Calu3 (cell line): Measurements from ENCODE around the gene PRPF40B. TPM values are rescaled to one million over a fixed set of nuclear protein-coding genes. Genes with fewer than 3 reads are reported as not detected.

Experiments used
- BruUV-seq: library from RNA; stranded (reverse); fragments of 400-500 nt; replicated peaks from 2 replicates; lab custom pipeline; 2021; lab: Mats Ljungman, UMichigan
- CTCF ChIA-PET: fragments of 300-600 bp; sonication (Branson Sonifier 250); formaldehyde crosslinking; loops from one replicate; lab custom pipeline; 2022; ENCODE audit warnings: antibody characterized with exemption; lab: Charles Lee
- DNase-seq: peaks from one replicate; pipeline ENCODE4 v3.0.0; 2022
- H3K27ac Mint-ChIP-seq: one replicate; pipeline ENCODE4 v1.8.0; 2022; ENCODE audit warnings: mixed read lengths; ENCODE audit not compliant: unreplicated experiment
- H3K27me3 Mint-ChIP-seq: one replicate; pipeline ENCODE4 v1.8.0; 2022; ENCODE audit warnings: mixed read lengths; ENCODE audit not compliant: unreplicated experiment
- H3K36me3 Mint-ChIP-seq: one replicate; pipeline ENCODE4 v1.8.0; 2022; ENCODE audit warnings: mild to moderate bottlenecking, moderate library complexity, mixed read lengths; ENCODE audit not compliant: insufficient read depth, unreplicated experiment
- H3K4me1 Mint-ChIP-seq: one replicate; pipeline ENCODE4 v1.8.0; 2022; ENCODE audit warnings: mild to moderate bottlenecking, low read depth, mixed read lengths; ENCODE audit not compliant: unreplicated experiment
- H3K4me3 Mint-ChIP-seq: one replicate; pipeline ENCODE4 v1.8.0; 2022; ENCODE audit warnings: mild to moderate bottlenecking, low read depth, moderate library complexity, mixed read lengths; ENCODE audit not compliant: unreplicated experiment
- H3K9me3 Mint-ChIP-seq: one replicate; pipeline ENCODE4 v1.8.0; 2022; ENCODE audit warnings: low read depth, mixed read lengths; ENCODE audit not compliant: unreplicated experiment
- CTCF ChIP-seq: fragments of 200-600 bp; IDR thresholded peaks from one replicate; pipeline ENCODE4 v1.8.0; 2022; ENCODE audit warnings: antibody characterized with exemption; ENCODE audit not compliant: unreplicated experiment
- intact Hi-C: fragments of 100-400 bp; cut with micrococcal nuclease; formaldehyde crosslinking; loops from one replicate; pipeline ENCODE4 v1.10.0; 2022; ENCODE audit not compliant: unreplicated experiment
- total RNA-seq: library from RNA; stranded (reverse); gene quantifications from 2 replicates; pipeline ENCODE4 v1.2.3, GENCODE V29; 2022

The PRPF40B gene
- total RNA-seq, 1 experiment from 2014 or later, result 21.7 TPM

GRCh38 chr12:49584591-49584990 is 38.8 kb upstream of the PRPF40B start:
- H3K9me3 Mint-ChIP-seq, result no peaks in the 10 kb centered on the region
- BruUV-seq, result no TSS peak
- DNase-seq, result no peak
- H3K36me3 Mint-ChIP-seq, result peaks cover 1% of the 10 kb centered on the region
- H3K27ac Mint-ChIP-seq, result no peak overlapping the region
- no peaks in the 10 kb centered on the region for H3K4me1 Mint-ChIP-seq
- intact Hi-C loops, result no loop called here
- H3K4me3 Mint-ChIP-seq, result no peak overlapping the region
- no peak for TF ChIP-seq CTCF
- no peaks in the 10 kb centered on the region for H3K27me3 Mint-ChIP-seq
- CTCF ChIA-PET, result no interaction called here

- DNase-seq, result no peak
- intact Hi-C loops, result no loop called here
- CTCF ChIA-PET, result no interaction called here
- H3K4me3 Mint-ChIP-seq, result no peak overlapping the region
- no peaks in the 10 kb centered on the region for H3K36me3 Mint-ChIP-seq
- H3K27ac Mint-ChIP-seq, result no peak overlapping the region
- TF ChIP-seq CTCF, result no peak
- no TSS peak for BruUV-seq
- H3K9me3 Mint-ChIP-seq, result no peaks in the 10 kb centered on the region
- H3K4me1 Mint-ChIP-seq, result no peaks in the 10 kb centered on the region
- H3K27me3 Mint-ChIP-seq, result no peaks in the 10 kb centered on the region
These were observed 37.6 kb upstream of the PRPF40B start for GRCh38 chr12:49585477-49586459.

GRCh38 chr12:49587174-49587908 is 36.0 kb upstream of the PRPF40B start:
- DNase-seq, result no peak
- BruUV-seq, result no TSS peak
- no peak for TF ChIP-seq CTCF
- H3K4me3 Mint-ChIP-seq, result no peak overlapping the region
- no peak overlapping the region for H3K27ac Mint-ChIP-seq
- CTCF ChIA-PET, result no interaction called here
- no peaks in the 10 kb centered on the region for H3K4me1 Mint-ChIP-seq
- H3K27me3 Mint-ChIP-seq, result no peaks in the 10 kb centered on the region
- intact Hi-C loops, result no loop called here
- no peaks in the 10 kb centered on the region for H3K36me3 Mint-ChIP-seq
- H3K9me3 Mint-ChIP-seq, result no peaks in the 10 kb centered on the region

- CTCF ChIA-PET, result no interaction called here
These were observed 35.1 kb upstream of the PRPF40B start for GRCh38 chr12:49588281-49588680.

More at GRCh38 chr12:49588281-49588680, 35.1 kb upstream of the PRPF40B start:
- no peak for DNase-seq
- H3K9me3 Mint-ChIP-seq, result no peaks in the 10 kb centered on the region
- no peaks in the 10 kb centered on the region for H3K4me1 Mint-ChIP-seq
- no peaks in the 10 kb centered on the region for H3K27me3 Mint-ChIP-seq
- H3K4me3 Mint-ChIP-seq, result no peak overlapping the region
- H3K36me3 Mint-ChIP-seq, result no peaks in the 10 kb centered on the region
- no TSS peak for BruUV-seq
- intact Hi-C loops, result no loop called here
- TF ChIP-seq CTCF, result no peak
- no peak overlapping the region for H3K27ac Mint-ChIP-seq
